Hepatocyte (in vitro differentiated cells): ENCODE measurements around the gene KSR1. TPM values are rescaled to one million over a fixed set of nuclear protein-coding genes. Genes with fewer than 3 reads are reported as not detected.
A peak's percentile ranks its signal among the peaks of the same experiment; 100 is the strongest.

Experiments used
- DNase-seq: peaks from one replicate; pipeline ENCODE4 v3.0.0-alpha.2; 2016; ENCODE audit warnings: low spot score
- H2AFZ ChIP-seq: fragments of 200-600 bp; sonication (generic); 2 replicates; pipeline ENCODE4 v1.6.0; 2016; ENCODE audit warnings: antibody characterized with exemption, mild to moderate bottlenecking
- H3K27ac ChIP-seq: fragments of 200-600 bp; sonication (generic); 2 replicates; pipeline ENCODE4 v1.5.1; 2016; ENCODE audit warnings: mild to moderate bottlenecking
- H3K27me3 ChIP-seq: fragments of 200-600 bp; sonication (generic); 2 replicates; pipeline ENCODE4 v1.6.1; 2016
- H3K36me3 ChIP-seq: fragments of 200-600 bp; sonication (generic); replicated peaks from 2 replicates; pipeline ENCODE4 v1.5.1; 2016; ENCODE audit warnings: low read depth; ENCODE audit not compliant: insufficient read depth
- H3K4me1 ChIP-seq: fragments of 200-600 bp; sonication (generic); 2 replicates; pipeline ENCODE4 v1.5.1; 2016; ENCODE audit warnings: mild to moderate bottlenecking, moderate library complexity; ENCODE audit not compliant: insufficient read depth
- H3K4me2 ChIP-seq: fragments of 200-600 bp; sonication (generic); 2 replicates; pipeline ENCODE4 v1.6.0; 2016
- H3K4me3 ChIP-seq: fragments of 200-600 bp; sonication (generic); 2 replicates; pipeline ENCODE4 v1.5.1; 2016; ENCODE audit warnings: mild to moderate bottlenecking
- H3K79me2 ChIP-seq: fragments of 200-600 bp; sonication (generic); 2 replicates; pipeline ENCODE4 v1.6.0; 2017; ENCODE audit warnings: mild to moderate bottlenecking
- H3K9me2 ChIP-seq: fragments of 200-600 bp; sonication (generic); replicated peaks from 2 replicates; pipeline ENCODE4 v1.6.0; 2017; ENCODE audit warnings: mild to moderate bottlenecking; ENCODE audit not compliant: insufficient read depth
- H3K9me3 ChIP-seq: fragments of 200-600 bp; sonication (generic); 2 replicates; pipeline ENCODE4 v1.5.1; 2016; ENCODE audit warnings: low read depth, mild to moderate bottlenecking
- H4K20me1 ChIP-seq: fragments of 200-600 bp; sonication (generic); 2 replicates; pipeline ENCODE4 v1.6.0; 2016; ENCODE audit warnings: mild to moderate bottlenecking; ENCODE audit not compliant: insufficient read depth, poor library complexity, severe bottlenecking
- CTCF ChIP-seq: fragments of 200-600 bp; sonication (generic); IDR thresholded peaks from 2 replicates; pipeline ENCODE4 v1.5.1; 2016; ENCODE audit warnings: antibody characterized with exemption, mild to moderate bottlenecking; ENCODE audit not compliant: poor library complexity
- EZH2 ChIP-seq: fragments of 200-600 bp; sonication (generic); IDR thresholded peaks from 2 replicates; pipeline ENCODE4 v1.6.1; 2016; ENCODE audit warnings: antibody characterized with exemption, mild to moderate bottlenecking, borderline replicate concordance
- EZH2phosphoT487 ChIP-seq: fragments of 200-600 bp; sonication (generic); IDR thresholded peaks from one replicate; pipeline ENCODE4 v1.6.1; 2018; ENCODE audit warnings: antibody characterized with exemption, mild to moderate bottlenecking, low read depth, moderate library complexity; ENCODE audit not compliant: unreplicated experiment, severe bottlenecking
- WGBS: methylation state at CpG from one replicate; pipeline ENCODE4 v1.1.6; 2016; ENCODE audit warnings: low lambda C conversion rate; ENCODE audit errors: missing lambda C conversion rate; 5-methylcytosine and 5-hydroxymethylcytosine counted together
- polyA plus RNA-seq: library from polyadenylated mRNA; unstranded; fragments of >200 nt; fragmentation: Nextera tagmentation; extraction: Ambion mirVana; gene quantifications from 2 replicates; pipeline ENCODE4 v1.2.1, GENCODE V29; 2016
- total RNA-seq: library from RNA; depleted of rRNA; stranded (reverse); fragments of >200 nt; gene quantifications from 2 replicates; pipeline ENCODE4 v1.2.3, GENCODE V29; 2014

The KSR1 gene
- total and polyA plus RNA-seq, 2 experiments from 2014 or later, result 16.2 to 32.6 TPM

- no peak for TF ChIP-seq EZH2phosphoT487
- no peak for TF ChIP-seq EZH2
- no peak for TF ChIP-seq CTCF
- H3K4me1 ChIP-seq, result peaks cover 73% of the 10 kb centered on the region
- peak overlapping the region; percentile 58 for H3K4me2 ChIP-seq
- H3K79me2 ChIP-seq, result peaks cover 81% of the 10 kb centered on the region
- peak overlapping the region; percentile 95 for H3K27ac ChIP-seq
- peak; percentile 65 for DNase-seq
- H2AFZ ChIP-seq, result no peak overlapping the region
- no peaks in the 10 kb centered on the region for H3K9me2 ChIP-seq
- no peaks in the 10 kb centered on the region for H3K36me3 ChIP-seq
- no peaks in the 10 kb centered on the region for H3K9me3 ChIP-seq
- H3K4me3 ChIP-seq, result no peak overlapping the region
- peaks cover 7% of the 10 kb centered on the region for H4K20me1 ChIP-seq
- WGBS, result 45% methylated on average over 12 of the region's 12 CpGs
- H3K27me3 ChIP-seq, result no peaks in the 10 kb centered on the region
These were observed 79.1 kb downstream of the KSR1 start for GRCh38 chr17:27535178-27535928.

- Histone ChIP-seq H3K36me3 (no peaks in the 10 kb centered on the region), H3K27ac (peak overlapping the region; percentile 95), H4K20me1 (peaks cover 7% of the 10 kb centered on the region), H3K9me2 (no peaks in the 10 kb centered on the region), H3K9me3 (no peaks in the 10 kb centered on the region), H3K4me1 (peaks cover 73% of the 10 kb centered on the region), H3K27me3 (no peaks in the 10 kb centered on the region), H3K4me2 (peak overlapping the region; percentile 58), H2AFZ (no peak overlapping the region), H3K4me3 (no peak overlapping the region), H3K79me2 (peaks cover 82% of the 10 kb centered on the region)
- TF ChIP-seq EZH2phosphoT487 (no peak), EZH2 (no peak), CTCF (no peak)
- WGBS, result 53% methylated on average over 7 of the region's 7 CpGs
- no peak for DNase-seq
These were observed 79.7 kb downstream of the KSR1 start for GRCh38 chr17:27535975-27536374.

DNA sequence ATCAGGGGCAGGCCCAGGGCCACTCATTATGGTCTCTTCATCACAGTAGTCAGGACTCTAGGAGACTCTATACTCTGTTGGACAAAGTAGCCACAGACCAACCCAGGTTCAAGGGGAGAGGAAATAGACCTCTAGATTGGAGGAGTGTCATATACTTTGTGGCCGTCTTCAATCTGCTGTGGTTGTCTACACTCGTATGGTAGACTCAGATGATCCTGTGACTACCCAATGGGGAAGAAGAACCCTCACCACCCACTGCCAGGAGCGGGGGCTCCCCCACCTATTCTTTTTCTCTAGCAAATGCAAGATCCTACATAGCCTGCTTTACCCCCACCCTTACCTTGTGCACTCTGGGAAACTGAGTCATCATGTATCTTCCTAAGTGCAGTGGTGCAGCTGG is 80.5 kb downstream of the KSR1 start:
- Histone ChIP-seq H3K9me3 (no peaks in the 10 kb centered on the region), H2AFZ (no peak overlapping the region), H3K36me3 (no peaks in the 10 kb centered on the region), H3K79me2 (peaks cover 83% of the 10 kb centered on the region), H3K9me2 (no peaks in the 10 kb centered on the region), H3K4me2 (peak overlapping the region; percentile 58), H4K20me1 (peaks cover 7% of the 10 kb centered on the region), H3K27ac (peak overlapping the region; percentile 95), H3K4me1 (peaks cover 67% of the 10 kb centered on the region), H3K27me3 (no peaks in the 10 kb centered on the region), H3K4me3 (no peak overlapping the region)
- WGBS, result 93% methylated on average over 3 of the region's 3 CpGs
- no peak for DNase-seq
- no peak for TF ChIP-seq EZH2phosphoT487

- no peaks in the 10 kb centered on the region for H3K9me3 ChIP-seq
- H3K9me2 ChIP-seq, result no peaks in the 10 kb centered on the region
- peaks cover 86% of the 10 kb centered on the region for H3K79me2 ChIP-seq
- no peak overlapping the region for H3K4me2 ChIP-seq
- H3K4me3 ChIP-seq, result no peak overlapping the region
- no peak for TF ChIP-seq CTCF
- TF ChIP-seq EZH2, result no peak
- no peak for TF ChIP-seq EZH2phosphoT487
- no peak for DNase-seq
- peak overlapping the region; percentile 95 for H3K27ac ChIP-seq
- H4K20me1 ChIP-seq, result peaks cover 7% of the 10 kb centered on the region
- no peak overlapping the region for H2AFZ ChIP-seq
- WGBS, result 95% methylated on average over 11 of the region's 11 CpGs
- no peaks in the 10 kb centered on the region for H3K27me3 ChIP-seq
- H3K4me1 ChIP-seq, result peaks cover 73% of the 10 kb centered on the region
- no peaks in the 10 kb centered on the region for H3K36me3 ChIP-seq
These were observed 82.1 kb downstream of the KSR1 start for GRCh38 chr17:27538156-27538955.
